Kidney epithelial cell (primary cell): ENCODE data around the gene NELL1. TPM values are rescaled to one million over a fixed set of nuclear protein-coding genes. Genes with fewer than 3 reads are reported as not detected.
A peak's percentile ranks its signal among the peaks of the same experiment; 100 is the strongest.
"Not testable (repeated sequence)": the region's sequence is repeated elsewhere in the genome, so short reads cannot be mapped to it uniquely, and the experiment has no call there.

Experiments
- DNase-seq: peaks from one replicate; pipeline ENCODE4 v3.0.0-alpha.2; 2010; ENCODE audit warnings: low read depth
- H3K27me3 ChIP-seq: 2 replicates; pipeline ENCODE4 v1.6.0; 2011; ENCODE audit warnings: low read length; ENCODE audit not compliant: control insufficient read depth, insufficient read depth
- H3K36me3 ChIP-seq: 2 replicates; pipeline ENCODE4 v1.5.1; 2011; ENCODE audit warnings: low read length; ENCODE audit not compliant: control insufficient read depth, insufficient read depth
- H3K4me3 ChIP-seq: 2 replicates; pipeline ENCODE4 v1.5.1; 2011; ENCODE audit warnings: low read depth, mild to moderate bottlenecking, control low read depth, low read length
- total RNA-seq: library from RNA; depleted of rRNA; stranded (reverse); fragments of >200 nt; gene quantifications from 2 replicates; pipeline ENCODE4 v1.2.3, GENCODE V29; 2015
- TF ChIP-seq, protein P1 (sequence below): IDR thresholded peaks from 2 replicates; pipeline ENCODE4 v1.5.1; 2011; ENCODE audit warnings: mild to moderate bottlenecking, moderate library complexity, low read length, control low read depth, inconsistent platforms; ENCODE audit not compliant: insufficient read depth, poor library complexity, severe bottlenecking

NELL1 gene
- total RNA-seq, 1 donor from 2014 or later = 0.17 TPM

DNA sequence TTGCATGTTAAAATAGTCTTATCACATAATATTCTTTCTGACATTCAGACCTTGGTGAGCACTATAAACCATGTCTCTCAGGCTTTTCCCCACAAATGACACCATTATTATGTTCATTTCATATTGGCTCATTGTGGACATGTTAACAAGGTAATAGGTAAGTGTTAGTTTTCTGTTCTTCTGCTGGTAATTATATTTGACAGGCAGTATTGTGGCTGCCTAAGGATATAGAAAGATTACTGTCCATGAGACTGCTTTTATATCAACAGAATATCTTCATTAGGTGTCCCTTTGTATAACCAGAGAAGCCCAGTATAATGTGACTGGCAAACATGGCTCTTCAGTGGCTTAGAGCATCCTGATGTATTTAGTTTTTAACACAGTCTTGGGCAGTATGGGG is 590.7 kb downstream of the NELL1 start:
- Histone ChIP-seq H3K4me3 (no peak overlapping the region), H3K27me3 (no peaks in the 10 kb centered on the region), H3K36me3 (no peaks in the 10 kb centered on the region)
- TF ChIP-seq, protein P1, sequence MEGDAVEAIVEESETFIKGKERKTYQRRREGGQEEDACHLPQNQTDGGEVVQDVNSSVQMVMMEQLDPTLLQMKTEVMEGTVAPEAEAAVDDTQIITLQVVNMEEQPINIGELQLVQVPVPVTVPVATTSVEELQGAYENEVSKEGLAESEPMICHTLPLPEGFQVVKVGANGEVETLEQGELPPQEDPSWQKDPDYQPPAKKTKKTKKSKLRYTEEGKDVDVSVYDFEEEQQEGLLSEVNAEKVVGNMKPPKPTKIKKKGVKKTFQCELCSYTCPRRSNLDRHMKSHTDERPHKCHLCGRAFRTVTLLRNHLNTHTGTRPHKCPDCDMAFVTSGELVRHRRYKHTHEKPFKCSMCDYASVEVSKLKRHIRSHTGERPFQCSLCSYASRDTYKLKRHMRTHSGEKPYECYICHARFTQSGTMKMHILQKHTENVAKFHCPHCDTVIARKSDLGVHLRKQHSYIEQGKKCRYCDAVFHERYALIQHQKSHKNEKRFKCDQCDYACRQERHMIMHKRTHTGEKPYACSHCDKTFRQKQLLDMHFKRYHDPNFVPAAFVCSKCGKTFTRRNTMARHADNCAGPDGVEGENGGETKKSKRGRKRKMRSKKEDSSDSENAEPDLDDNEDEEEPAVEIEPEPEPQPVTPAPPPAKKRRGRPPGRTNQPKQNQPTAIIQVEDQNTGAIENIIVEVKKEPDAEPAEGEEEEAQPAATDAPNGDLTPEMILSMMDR = no peak
- no peak for DNase-seq

DNA sequence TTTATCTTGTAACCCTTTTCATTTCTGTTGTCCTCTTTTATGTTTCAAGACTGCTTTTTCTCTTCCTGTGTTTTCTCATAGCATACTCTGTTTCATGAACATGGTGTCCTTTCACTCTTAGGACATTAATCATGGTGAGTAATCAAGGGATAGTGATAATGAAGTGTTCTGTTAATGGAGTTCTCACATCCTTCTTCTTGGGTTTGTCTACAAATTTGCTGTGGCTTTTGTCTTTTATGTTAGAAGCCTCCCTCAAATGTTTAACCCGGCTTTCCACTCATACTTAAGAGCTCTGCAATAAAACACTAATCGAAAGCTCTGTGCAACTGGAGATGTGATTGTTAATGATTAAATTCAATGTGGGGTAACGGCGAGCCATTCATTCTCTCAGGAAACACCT is 593.6 kb downstream of the NELL1 start:
- peak; percentile 38 for DNase-seq
- no peak overlapping the region for H3K4me3 ChIP-seq
- TF ChIP-seq, protein P1 = no peak

DNA sequence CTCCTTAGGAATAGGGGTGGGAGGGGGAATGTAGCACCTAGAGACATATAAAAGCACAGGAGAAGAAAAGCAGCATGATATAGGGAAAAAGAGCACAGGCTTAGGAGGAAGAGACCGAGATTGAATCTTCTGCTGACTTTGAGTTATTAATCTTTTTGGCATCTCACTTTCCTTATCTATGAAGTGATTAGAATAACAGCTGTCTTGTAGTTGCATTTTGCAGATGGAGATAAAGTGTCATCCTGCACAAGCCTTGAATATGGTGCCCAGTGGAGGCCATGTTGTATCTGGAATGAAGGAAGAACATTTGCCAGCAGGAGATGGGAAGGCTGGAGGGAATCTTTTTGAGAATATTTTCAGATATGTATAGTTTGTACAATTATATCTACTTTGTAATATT is 594.7 kb downstream of the NELL1 start:
- DNase-seq = no peak
- no peaks in the 10 kb centered on the region for H3K36me3 ChIP-seq
- TF ChIP-seq, protein P1 = no peak
- H3K27me3 ChIP-seq = no peaks in the 10 kb centered on the region
- H3K4me3 ChIP-seq = no peak overlapping the region

More for the DNA sequence above, 593.6 kb downstream of the NELL1 start:
- Histone ChIP-seq H3K27me3 (no peaks in the 10 kb centered on the region), H3K36me3 (no peaks in the 10 kb centered on the region)

DNA sequence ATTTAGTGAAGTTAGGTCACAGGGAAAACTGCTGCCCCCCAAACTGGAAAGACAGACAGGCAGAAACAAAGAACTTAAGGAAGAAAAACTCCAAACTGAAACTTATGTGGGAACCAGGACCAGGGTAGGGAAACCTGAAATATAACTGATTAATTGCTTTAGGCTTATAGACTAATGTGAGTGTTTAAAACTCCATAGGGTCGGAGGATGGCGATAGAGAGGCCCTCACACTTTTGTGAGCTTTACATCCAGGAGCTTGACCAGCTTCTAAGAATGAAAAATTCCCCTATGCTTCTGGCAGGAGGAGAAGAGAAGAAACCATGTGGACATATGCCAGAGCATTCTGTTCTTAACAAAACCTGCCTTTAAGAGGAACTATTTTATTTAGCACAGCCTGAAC is 598.6 kb downstream of the NELL1 start:
- no peaks in the 10 kb centered on the region for H3K27me3 ChIP-seq
- TF ChIP-seq, protein P1 = no peak
- DNase-seq = no peak
- H3K36me3 ChIP-seq = no peaks in the 10 kb centered on the region
- no peak overlapping the region for H3K4me3 ChIP-seq

DNA sequence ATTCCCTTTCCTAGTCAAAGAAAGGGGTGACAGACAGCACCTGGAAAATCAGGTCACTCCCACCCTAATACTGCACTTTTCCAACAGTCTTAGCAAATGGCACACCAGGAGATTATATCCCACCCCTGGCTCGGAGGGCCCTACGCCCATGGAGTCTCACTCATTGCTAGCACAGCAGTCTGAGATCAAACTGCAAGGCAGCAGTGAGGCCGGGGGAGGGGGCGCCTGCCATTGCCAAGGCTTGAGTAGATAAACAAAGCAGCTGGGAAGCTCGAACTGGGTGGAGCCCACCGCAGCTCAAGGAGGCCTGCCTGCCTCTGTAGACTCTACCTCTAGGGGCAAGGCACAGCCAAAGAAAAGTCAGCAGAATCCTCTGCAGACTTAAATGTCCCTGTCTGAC is 602.8 kb downstream of the NELL1 start:
- not testable (repeated sequence) for H3K4me3 ChIP-seq, DNase-seq, H3K36me3 ChIP-seq, H3K27me3 ChIP-seq

DNA sequence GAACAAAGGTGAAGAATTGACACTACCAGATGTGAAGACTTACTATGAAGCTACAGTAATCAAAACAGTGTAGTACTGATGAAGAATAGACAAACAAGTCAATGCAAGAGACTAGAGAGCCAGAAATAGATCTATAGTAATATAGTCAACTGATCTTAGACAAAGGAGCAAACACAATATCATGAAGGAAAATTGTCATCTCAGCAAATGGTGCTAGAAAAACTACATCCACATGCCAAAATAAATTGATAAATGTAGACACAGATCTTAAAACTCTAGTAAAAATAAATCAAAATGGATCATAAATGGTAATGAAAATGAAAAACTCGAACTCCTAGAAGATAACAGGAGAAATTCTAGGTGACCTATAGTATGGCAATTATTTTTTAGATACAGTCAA is 609.5 kb downstream of the NELL1 start:
- no peak overlapping the region for H3K4me3 ChIP-seq
- DNase-seq = no peak
- TF ChIP-seq, protein P1 = no peak
- no peaks in the 10 kb centered on the region for H3K27me3 ChIP-seq
- H3K36me3 ChIP-seq = no peaks in the 10 kb centered on the region
